ENCODE results near the gene C1QTNF9.
"Not testable (repeated sequence)": the region's sequence is repeated elsewhere in the genome, so short reads cannot be mapped to it uniquely, and the experiment has no call there.

Gene C1QTNF9

DNA sequence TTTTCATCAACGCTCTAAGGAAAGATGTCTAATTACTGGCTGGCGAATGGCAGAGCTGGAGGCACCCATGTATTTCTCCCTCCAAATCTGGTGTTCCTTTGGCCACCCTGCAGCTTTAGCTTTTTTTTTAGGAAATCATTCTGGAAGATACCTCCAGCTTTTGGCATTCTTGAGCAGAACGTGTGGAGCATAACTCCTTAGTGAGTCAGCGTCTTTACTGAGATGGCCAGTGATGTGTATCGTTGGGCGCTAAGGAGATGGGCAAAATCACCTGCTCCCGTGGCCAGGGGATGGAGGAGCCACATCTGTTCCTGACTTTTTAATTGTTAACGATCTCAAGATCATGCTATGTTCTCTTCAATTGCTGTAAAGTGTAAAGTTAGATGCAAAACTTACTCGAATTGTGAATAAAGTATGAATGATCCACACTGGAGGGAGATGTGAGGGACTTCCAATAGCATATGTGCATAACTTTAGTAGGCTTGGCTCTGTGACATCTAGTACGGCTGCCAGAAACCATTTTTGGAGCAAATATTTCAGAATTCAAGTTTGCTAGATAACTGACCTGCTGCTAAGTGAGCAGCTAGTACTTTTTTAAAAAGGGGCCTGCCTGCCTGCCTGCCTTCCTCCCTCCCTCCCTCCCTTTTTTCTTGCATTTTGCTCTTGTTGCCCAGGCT, 24.4 kb upstream of the C1QTNF9 start:
- no peak for DNase-seq

DNA sequence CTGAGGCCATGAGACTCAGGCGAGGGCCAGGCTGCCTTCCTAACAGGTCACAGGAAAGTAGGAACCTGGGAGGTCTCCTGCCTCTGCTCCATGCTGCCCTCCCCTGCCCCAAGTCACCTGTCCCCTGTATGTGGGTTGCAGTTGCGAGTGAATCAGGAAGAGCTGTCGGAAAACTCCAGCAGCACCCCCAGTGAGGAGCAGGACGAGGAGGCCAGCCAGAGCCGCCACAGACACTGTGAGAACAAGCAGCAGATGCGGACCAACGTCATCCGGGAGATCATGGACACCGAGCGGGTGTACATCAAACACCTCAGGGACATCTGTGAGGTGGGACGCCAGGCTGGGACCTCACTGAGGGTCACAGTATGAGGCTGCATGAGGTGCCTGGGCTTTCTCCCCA, 22.8 kb upstream of the C1QTNF9 start:
- no peak for DNase-seq

DNA sequence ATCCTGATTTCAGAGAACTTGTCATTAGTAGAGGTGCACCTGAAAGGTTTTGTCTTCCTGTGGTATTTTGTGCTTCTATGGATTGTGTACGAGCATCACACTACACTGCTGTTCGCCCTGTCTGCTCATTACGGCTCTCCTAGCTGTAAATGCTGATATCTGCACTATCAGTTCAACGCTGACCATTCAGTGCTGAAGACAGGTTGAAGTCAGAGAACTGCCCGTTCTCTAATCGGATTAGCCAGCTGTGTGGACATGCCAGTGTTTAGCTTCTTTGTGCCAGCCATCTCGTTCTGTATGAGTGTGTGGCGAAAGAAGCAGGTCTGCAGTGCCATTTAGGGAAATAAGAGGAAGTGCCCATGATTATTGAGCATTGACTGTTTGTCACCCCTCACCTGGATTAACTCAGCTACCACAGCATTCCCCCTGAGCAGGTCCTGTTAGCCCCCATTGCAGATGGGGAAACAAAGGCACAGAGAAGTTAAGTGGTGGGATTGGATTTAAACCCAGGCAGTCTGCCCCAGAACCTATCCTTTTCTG, 21.6 kb upstream of the C1QTNF9 start:
- DNase-seq, result no peak

DNA sequence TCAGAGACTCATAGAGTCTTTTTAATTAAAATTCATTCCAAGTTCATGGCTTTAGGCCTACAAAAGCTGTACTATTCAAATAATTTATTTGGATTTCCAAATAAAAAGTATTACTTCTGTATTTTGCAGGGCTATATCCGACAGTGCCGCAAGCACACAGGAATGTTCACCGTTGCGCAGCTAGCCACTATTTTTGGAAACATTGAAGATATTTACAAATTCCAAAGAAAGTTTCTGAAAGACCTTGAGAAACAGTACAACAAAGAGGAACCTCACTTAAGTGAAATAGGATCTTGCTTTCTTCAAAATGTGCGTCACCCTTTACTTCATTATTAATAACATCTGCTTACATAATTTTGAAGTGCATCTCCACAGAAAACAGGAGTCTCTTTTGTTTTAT, 20.5 kb upstream of the C1QTNF9 start:
- no peak for DNase-seq

DNA sequence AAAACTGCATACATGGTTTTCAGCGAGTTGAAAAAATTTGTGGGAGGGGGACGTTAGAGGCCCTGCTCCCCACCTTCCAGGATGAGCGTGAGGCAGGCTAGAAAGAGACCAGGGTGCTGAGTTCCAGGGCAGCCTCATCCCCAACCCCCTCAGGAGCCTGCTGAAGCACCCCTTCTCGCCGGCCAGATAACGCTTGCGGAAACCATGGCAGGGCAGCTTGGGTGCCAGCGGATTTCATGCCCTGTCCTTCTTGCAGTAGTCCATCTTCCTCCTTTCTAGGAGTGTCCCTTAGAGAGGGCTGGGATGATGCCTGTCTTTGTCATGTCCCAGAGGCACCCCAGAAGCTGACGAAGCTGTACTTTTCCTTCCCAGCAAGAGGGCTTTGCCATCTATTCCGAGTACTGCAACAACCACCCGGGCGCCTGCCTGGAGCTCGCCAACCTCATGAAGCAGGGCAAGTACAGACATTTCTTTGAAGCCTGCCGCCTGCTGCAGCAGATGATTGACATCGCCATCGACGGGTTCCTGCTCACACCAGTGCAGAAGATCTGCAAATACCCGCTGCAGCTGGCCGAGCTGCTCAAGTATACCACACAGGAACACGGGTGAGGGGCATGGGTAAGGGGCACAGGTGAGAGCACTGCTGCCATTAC, 19.0 kb upstream of the C1QTNF9 start:
- no peak for DNase-seq

DNA sequence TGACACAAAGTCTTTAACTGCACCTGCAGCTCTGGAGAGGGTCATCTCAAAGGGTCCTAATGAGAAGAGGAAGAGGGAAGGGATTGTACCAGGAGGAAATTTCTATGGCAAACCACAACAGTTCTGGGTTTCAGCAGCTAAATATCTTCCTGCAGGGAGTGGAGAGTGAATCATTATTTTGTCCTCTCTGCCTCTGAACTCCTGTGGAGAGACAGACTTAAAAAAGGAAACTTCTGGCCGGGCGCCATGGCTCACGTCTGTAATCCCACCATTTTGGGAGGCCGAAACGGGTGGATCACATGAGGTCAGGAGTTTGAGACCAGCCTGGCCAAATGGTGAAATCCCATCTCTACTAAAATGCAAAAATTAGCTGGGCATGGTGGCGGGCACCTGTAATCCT, 16.9 kb upstream of the C1QTNF9 start:
- no peak for DNase-seq

DNA sequence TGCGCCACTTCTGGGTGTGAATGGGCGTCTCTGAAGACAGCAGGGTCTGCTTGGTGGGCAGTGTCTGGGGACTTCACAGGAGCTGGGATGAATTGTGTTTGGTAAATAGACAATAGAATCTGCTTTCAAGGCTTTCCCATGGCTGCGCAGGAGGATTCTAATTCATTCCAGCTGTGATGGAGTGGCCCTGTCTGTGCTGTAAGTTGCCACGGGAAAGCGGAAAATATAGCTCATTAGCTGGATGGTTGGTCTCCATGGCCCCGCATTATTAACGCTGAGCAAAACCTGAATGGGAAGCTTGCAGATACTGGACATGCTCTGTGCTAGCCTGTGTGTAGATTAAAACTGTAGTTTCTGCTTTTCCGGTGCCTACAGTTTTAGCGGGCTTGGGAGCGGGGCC, 15.6 kb upstream of the C1QTNF9 start:
- no peak for DNase-seq

DNA sequence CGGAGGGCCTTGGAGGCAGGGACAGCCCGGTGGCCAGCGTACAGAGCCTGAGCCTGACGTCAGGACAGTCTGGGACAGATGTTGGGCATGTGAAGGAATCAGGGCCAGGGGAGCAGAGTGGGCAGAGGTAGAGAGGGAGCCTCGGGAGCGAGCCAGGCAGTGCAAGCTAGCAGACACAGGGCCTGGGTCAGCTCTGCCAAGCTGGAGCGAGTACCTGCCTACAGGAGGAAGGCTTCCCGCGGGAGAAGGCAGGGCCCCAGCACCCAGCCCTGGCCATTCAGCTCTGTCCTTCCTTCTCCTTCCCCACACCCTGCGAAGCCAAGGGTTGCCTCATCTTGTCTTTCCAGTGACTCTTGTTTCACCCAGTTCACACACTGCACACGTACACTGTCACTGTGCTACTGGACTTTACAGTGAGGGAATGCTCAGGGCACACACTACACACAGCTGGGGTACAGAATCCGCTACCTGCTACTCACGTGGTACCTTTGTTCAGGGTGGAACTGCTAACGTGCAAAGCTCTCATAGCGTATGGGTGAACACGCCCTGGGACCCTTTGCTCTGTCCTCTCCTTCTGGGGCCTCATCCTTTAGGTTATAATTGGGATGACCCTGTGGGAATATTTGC, 9.8 kb upstream of the C1QTNF9 start:
- no peak for DNase-seq

DNA sequence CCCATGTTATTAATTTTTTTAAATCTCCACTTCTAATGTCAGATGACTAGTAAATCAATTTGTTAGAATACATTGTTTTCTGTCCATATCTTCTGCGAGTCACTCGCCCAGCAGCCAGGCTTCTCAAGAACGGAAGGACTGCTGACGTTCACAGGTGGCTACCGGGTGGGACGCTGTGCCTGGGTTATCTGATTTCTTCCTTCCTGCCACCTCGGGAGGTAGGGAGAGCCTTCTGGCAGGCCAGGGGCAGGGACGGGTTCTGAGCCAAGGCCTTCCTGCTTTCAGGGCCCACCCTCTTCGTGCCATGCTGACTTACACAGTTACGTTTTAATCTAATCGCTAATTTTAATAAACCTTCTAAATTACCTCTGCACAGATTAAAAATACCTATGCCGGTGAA, 7.9 kb upstream of the C1QTNF9 start:
- no peak for DNase-seq

DNA sequence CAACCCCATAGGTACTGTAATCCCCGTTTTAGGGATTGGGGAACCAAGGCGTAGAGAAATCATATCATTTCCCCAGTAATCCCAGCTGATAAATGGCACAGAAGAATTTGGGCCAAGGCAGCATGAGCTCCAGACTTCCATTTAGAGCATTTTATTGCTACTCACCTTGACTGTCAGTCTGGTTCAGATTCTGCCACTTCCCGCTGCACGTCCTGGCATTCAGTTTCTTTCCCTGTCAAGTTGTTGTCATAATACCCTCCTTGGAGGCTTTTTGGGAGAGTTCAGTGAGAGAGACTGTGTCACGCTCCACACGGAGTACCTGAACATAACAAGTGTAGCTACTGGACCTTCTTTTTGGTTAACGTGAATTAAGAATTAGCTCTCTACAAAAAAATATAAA, 7.5 kb upstream of the C1QTNF9 start:
- DNase-seq, result no peak

DNA sequence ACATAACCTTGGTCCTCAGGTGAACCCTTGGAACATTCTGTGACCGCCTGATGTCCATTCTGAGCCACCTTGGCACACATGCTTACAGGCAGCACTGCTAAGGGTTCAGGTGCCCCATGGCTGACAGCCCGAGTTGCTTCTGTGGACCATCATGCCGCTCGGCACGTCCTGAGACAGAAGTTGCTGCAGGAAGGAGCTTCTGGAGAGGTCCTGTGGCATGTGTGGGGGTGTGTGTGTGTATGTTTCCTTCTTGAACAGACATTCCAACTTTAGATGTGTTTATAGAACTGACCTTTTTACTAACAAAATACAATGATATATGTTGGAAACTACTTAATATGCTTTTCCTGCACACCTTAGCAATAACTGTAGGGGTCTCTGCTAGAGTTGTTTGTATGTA, 4.8 kb upstream of the C1QTNF9 start:
- no peak for DNase-seq

DNA sequence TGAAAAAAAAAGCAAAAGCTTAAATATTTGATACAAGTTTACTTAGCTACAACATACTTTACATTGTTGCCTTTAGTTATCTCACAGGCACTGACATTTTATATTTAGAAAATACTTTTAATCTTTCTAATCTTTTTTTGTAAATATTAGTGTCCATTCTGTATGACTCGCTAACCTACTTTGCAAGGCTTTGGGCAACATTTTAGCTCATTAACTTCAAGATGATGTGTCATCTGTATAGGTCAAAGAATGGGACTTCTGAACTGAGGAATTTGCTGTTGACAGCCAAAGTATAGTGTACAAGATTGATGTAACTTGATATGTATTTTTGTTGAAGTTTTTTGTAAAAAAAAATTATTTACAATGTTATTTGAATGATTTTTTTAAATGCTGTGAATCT, 2.7 kb upstream of the C1QTNF9 start:
- no peak for DNase-seq

DNA sequence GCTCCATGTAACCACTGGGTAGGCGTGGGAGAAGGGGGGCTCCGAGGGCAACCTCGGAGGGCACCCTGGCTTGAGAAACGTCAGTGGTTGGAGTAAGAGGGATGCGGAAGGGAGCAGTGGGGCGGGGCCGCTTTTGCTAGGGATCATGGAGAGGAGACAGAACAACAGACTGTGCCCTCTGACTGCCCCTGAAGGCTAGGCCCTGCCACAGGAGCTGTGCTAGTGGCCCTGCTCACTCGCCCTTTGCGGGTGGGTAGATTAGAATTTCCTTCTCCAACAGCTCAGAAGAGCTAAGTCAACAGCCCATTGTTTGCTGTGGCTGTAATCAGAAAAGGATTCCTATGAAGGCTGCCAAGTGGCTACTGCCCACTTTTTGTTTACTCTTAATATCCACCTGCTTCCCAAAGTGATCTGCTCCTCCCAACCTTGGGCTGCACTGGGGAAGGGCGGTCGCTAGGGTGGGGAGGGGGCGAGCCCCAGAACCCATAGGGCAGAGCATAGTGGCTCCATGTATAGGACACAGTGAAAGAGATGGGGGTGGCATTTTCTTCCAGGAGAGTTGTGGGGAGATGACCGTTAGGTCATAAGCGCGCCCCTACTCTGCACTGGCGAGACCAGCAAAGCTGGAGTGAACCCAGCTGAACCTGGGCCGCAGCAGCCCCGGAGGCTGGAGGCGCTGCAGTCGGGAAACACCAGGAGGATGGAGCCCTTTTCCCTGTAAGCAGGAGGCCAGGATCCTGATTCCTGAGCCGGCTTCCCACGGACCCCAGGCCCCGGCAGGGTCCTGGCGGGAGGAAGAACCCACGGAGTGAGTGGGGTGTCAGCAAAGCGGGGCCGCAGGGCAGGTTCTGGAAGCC, 1.9 kb upstream of the C1QTNF9 start:
- DNase-seq, result no peak

DNA sequence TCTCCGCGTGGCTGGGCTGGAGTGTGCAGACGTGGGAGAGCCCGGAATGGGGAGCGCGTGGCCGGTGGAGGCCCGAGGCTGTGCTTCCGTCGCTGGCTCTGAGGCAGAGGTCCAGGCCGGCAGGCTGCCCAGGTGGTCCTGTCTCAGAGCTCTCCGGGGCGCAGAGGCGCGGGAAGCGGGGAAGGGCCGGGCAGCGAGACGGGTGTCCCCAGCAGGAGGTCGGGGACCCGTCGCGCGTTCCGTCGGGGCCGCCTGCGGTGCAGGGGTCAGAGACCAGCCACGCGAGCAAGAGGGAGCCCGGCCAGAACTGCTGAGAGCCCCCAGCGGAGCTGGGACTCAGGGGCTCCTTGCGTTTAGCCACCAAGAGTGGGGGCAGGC, 1.3 kb upstream of the C1QTNF9 start:
- DNase-seq, result no peak

DNA sequence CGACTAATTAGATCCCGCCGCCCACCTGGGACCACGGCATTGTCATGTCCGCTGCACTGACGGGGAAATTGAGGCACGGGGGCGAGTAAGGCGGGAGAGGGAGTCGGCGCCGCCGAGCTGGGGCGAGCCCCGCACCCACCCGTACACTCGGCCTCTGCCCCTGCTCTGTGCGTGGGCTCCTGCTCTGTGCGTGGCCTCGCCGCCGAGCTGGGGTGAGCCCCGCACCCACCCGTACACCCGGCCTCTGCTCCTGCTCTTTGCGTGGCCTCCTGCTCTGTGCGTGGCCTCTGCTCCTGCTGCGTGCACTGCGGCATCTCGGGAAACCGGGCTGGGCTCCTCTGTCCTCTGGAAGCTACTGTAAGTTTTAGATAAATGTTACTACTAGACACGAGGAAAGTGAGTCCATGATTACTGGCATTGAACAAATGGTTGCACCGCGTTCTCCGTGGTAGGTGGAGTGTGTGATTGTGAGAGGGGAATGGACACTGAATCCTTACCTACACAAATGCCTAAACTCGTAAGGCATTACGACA, 826 bp upstream of the C1QTNF9 start:
- no peak for DNase-seq

DNA sequence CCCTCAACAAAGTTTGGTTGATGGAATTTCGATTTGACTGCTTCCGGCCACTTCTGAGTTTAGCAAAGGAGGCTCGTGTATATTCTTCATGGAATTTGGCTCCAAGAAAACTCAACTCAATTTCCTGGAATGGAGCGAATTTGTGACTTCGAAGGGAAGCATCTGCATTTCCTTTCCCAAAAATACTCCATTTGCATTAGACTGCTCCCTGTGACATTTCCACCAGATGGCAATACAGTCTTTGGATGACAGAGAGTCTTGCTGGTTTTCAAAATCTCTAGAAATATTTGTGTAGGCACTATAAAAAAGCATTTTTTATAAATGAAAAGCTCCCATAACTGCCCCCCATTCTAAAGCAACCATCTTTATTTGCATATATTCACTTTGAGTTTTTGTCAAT, 4.1 kb downstream of the C1QTNF9 start:
- no peak for DNase-seq

DNA sequence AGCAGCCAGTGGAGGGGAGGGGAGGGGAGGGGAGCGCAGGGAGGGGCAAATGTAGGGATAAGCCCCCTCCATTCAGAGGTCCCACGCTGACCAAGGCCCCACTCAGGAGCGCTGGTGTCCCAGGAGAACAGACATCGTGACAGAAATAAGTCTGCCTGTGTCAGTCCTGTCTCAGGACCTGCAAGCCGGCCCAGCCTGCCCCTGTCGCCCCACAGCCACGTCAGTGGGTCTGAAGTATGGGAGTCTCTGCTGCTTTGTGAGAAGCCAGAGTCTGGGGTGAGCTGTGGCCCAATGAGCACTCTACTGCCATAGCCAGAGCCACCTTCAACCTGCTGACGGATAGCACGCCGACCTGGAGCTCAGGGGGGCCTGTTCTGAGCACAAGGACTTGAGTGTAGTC, 8.5 kb downstream of the C1QTNF9 start:
- DNase-seq, result not testable (repeated sequence)

DNA sequence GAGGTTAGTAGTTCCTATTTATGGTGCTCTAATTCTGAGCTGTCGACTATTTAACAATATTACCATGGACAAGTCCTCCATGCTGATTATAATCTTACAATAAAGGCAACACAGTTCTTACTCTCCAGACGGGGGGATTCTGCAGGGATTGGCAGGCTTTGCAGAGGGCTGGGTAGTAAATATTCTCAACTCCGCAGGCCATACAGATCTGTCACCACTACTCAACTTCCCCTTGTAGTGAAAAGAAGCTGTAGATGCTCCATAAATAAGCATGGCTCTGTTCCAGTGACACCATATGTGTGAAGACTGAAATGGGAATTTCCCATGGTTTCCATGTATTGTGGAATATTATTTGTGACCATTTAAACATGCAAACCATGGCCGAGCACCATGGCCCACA, 9.5 kb downstream of the C1QTNF9 start:
- DNase-seq, result not testable (repeated sequence)

DNA sequence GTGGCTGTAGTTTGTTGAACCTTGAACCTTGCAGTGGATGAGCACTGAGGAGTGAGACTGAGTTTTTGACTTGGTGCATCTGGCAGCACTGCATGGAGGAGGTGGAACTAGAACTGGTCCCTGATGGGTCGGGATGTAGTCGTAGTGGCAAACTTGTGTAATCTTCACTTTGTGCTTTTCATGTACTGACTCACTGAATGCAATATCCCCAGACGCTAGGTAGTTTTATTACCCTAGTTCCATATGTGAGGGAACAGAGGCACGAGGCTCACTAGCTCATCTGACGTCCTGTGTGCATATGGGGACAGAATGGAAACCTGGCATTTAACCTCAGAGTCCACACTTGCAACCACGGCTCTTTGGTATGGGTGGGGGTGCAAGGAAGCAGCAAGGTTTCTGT, 10.3 kb downstream of the C1QTNF9 start:
- DNase-seq, result not testable (repeated sequence)

DNA sequence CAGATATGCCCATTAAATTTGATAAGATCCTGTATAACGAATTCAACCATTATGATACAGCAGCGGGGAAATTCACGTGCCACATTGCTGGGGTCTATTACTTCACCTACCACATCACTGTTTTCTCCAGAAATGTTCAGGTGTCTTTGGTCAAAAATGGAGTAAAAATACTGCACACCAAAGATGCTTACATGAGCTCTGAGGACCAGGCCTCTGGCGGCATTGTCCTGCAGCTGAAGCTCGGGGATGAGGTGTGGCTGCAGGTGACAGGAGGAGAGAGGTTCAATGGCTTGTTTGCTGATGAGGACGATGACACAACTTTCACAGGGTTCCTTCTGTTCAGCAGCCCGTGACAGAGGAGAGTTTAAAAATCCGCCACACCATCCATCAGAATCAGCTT, 12.0 kb downstream of the C1QTNF9 start:
- not testable (repeated sequence) for DNase-seq

DNA sequence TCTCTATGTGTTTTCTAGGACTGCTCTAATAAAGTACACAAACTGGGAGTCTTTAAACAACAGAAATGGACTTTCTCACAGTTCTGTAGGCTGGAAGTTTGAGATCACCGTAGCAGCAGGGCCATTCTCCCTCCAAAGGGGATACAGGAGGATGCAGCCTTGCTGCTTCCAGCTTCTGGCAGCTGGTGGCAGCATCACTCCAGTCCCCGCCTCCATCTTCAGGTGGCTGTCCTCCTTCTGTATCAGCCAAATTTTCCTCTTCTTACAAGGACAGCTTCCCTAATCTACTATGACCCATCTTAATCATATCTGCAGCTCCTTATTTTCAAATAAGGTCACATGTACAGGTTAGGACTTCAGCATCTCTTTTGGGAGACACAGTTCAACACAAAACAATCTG, 13.1 kb downstream of the C1QTNF9 start:
- DNase-seq, result not testable (repeated sequence)

DNA sequence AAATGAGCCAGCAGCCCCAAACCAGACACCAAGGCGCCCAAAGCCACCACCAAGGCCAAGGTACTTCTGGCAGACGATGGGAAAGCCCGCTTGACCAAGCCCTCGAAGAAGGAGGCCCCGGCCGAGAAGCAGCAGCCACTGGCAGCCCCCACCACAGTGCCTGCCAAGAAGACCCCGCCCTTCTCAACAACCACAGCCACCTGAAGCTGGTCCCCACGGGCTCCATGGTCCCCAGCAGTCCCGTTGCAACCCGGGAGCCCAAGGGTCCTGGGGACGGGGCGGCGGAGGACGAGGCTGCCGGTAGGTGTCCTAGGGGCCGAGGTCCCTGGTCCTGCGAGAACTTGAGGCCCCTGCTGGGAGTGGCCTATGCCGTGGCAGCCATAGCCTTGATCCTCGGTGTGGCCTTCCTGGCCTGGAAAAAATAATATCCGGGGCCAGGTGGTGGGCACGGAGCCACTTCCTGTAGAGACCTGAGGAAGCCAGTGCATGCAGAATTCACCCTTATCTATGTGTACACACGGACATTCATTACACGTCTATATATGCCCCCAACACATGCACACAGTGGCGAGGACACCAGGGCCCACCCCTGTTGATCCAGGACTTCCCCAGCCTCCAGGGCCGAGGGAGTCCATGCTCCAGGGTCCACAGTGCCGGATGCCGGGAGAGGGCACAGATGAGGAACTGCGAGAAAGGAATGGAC, 13.8 kb downstream of the C1QTNF9 start:
- no peak for DNase-seq

DNA sequence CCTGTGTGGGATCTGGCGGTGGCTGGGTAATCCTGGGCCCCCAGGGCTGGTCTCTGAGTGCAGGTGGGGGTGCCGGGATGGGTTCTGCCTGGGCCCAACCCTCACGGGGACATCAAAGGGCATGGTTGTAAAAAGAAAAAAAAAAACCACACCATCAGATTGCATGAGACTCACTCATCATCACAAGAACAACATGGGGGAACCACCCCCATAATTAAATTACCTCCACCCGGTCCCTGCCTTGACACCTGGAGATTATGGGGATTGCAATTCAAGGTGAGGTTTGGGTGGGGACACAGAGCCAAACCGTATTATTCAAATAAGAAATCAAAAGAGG, 14.3 kb downstream of the C1QTNF9 start:
- DNase-seq, result no peak

Data from CD4-positive, alpha-beta T cell treated with Interleukin-17A for 1 hour (primary cell).